ENCODE results near the gene ATF5. TPM values are rescaled to one million over a fixed set of nuclear protein-coding genes. Genes with fewer than 3 reads are reported as not detected.

The ATF5 gene
- total RNA-seq = 1 to 10 TPM; 6.7 to 8.6 TPM

GRCh38 chr19:49929121-49929610, at the start of gene ATF5, which contains the start of gene NUP62:
ATF5 (plus strand) TSS chr19:49929205; CDS start chr19:49930851, 1,646 bp downstream.
NUP62 (minus strand) TSS chr19:49929504; CDS start chr19:49909807, 19,697 bp downstream.

GRCh38 chr19:49896863-49897621, 32.0 kb upstream of the ATF5 start, which contains the start of gene IL4I1:
IL4I1 (minus strand) TSS chr19:49896887; CDS start chr19:49896160, 727 bp downstream.

GRCh38 chr19:49960980-49961379, 32.0 kb downstream of the ATF5 start, which contains the start of gene SIGLEC11:
SIGLEC11 (minus strand) TSS chr19:49961172; CDS start chr19:49961081, 91 bp downstream.

Other genes with a start within 250 kb of the ATF5 start
- under 1 TPM; 0.34 to 1.00 TPM for gene ADM5, start 239.6 kb upstream of the ATF5 start, total RNA-seq
- gene CPT1C, start 238.1 kb upstream of the ATF5 start, total RNA-seq = 1 to 10 TPM; 2.7 to 4.8 TPM
- gene TSKS, start 165.9 kb upstream of the ATF5 start, total RNA-seq = not detected
- gene AP2A1, start 162.2 kb upstream of the ATF5 start, total RNA-seq = 10 to 100 TPM; 65.7 to 71.6 TPM
- gene FUZ, start 115.9 kb upstream of the ATF5 start, total RNA-seq = 10 to 100 TPM; 21.7 to 28.3 TPM
- 10 to 100 TPM; 16.9 to 19.0 TPM for gene MED25, start 110.9 kb upstream of the ATF5 start, total RNA-seq
- 10 to 100 TPM; 37.3 to 44.0 TPM for gene PTOV1, start 78.0 kb upstream of the ATF5 start, total RNA-seq
- gene PNKP, start 61.6 kb upstream of the ATF5 start, total RNA-seq = 10 to 100 TPM; 44.3 to 45.1 TPM
- gene AKT1S1, start 51.9 kb upstream of the ATF5 start, total RNA-seq = 1 to 10 TPM; 8.3 to 10.0 TPM
- 10 to 100 TPM; 11.0 to 18.6 TPM for gene TBC1D17, start 51.5 kb upstream of the ATF5 start, total RNA-seq
- under 1 TPM; under 0.01 to 1.00 TPM for gene IL4I1, start 32.3 kb upstream of the ATF5 start, total RNA-seq
- 10 to 100 TPM; 37.5 to 65.3 TPM for gene NUP62, start 299 bp downstream of the ATF5 start, total RNA-seq
- not detected for gene SIGLEC11, start 32.0 kb downstream of the ATF5 start, total RNA-seq
- gene VRK3, start 96.2 kb downstream of the ATF5 start, total RNA-seq = 10 to 100 TPM; 29.3 to 37.5 TPM
- 1 to 10 TPM; 5.5 to 8.7 TPM for gene ZNF473, start 96.8 kb downstream of the ATF5 start, total RNA-seq
- not detected for gene IZUMO2, start 234.1 kb downstream of the ATF5 start, total RNA-seq